NOMO-1 treated with dmso at 0.1 percent for 144 hours (cell line): ENCODE results near the gene PCMTD2.

Source experiments
- DNase-seq: peaks from one replicate; lab custom pipeline; 2025; ENCODE audit not compliant: unreplicated experiment; lab: John Stamatoyannopoulos, UW

The PCMTD2 gene

DNA sequence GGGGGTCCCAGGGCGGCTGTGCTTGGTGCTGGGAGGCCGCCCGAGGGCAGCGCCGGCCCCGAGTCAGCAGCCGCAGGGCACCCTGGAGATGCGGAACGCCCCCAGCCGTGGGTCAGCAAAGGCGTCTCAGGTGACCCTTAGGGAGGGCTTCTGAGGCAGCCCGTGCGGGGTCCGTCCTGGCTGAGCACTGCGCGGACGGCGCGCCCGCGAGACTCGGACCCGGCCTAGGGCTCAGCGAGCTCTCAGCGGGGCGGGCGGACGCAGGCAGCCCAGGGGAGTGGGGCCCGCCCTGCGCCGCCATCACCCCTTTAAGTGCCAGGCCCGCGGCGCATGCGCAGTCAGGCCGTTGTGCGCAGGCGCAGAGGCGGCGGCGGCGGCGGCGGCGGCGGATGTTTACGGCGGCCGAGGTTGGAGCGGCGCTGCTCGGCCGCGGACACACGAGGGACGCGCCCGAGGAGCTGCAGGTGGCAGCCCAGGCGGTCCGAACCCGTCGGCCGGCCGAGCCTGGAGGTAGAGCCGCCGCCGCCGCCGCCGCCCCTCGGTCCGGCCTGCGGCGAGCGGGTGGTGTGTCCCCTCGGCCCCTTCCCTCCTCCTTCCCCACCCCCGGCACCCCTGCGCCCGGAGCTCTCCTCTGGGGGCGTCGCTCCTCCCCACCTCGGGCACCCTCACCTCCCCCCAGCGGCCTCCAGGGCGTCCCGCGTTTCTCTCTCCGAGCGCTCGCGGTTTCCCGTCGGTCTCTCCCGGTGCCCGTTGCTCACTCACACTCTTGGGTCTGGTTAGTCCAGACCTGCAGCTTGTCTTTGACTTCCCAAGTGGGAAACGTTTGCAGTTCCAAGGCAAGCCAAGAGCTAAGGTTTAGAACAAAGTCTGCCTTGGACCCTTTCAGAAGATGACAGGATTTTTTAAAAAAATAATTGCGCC, at the start of gene PCMTD2:
Gene PCMTD2 (plus strand): TSS at position 388 of the 921 bp plus-strand sequence. CDS start 4,218 bp downstream, outside the sequence.
- DNase-seq: peak; percentile 79

DNA sequence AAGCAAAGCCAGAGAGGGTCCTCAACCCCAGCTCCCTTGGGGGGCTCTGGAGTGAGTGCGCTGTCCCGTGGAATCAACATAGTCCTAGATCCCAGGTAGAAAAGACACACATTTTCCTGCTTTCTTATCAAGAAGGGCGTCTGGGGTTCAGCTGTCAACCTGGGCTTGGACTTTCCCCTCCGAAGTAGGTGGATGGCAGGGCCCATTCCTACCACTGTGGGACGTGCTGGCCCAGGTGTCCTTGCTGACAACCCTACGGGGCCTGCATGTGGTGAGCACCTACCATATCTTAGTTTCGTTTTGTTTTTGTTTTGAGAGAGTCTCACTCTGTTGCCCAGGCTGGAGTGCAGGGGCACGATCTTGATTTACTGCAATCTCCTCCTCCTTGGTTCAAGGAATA, 48.9 kb upstream of the PCMTD2 start:
- no peak for DNase-seq

DNA sequence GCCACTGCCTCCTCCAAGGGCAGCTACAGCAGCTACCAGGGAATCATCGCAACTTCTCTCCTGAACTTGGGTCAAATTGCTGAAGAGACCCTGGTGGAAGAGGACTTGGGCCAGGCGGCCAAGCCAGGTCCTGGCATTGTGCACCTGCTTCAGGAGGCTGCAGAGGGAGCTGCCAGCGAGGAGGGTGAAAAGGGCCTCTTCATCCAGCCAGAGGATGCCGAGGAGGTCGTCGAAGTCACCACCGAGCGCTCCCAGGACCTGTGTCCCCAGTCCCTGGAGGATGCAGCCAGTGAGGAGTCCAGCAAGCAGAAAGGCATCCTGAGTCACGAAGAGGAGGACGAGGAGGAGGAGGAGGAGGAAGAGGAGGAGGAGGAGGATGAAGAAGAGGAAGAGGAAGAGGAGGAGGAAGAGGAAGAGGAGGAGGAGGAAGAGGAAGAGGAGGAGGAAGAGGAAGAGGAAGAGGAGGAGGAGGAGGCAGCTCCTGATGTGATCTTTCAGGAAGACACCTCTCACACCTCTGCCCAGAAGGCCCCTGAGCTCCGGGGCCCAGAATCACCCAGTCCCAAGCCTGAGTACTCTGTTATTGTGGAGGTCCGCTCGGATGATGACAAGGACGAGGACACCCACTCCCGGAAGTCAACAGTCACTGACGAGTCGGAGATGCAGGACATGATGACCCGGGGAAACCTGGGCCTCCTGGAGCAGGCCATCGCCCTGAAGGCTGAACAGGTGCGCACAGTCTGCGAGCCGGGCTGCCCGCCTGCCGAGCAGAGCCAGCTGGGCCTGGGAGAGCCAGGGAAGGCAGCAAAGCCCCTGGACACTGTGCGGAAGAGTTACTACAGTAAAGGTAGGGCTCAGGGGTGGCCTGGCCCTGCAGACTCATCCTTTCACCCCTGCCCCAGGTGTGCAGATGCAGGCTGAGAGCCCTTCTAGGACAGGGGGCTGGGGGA, 47.6 kb upstream of the PCMTD2 start:
- no peak for DNase-seq

DNA sequence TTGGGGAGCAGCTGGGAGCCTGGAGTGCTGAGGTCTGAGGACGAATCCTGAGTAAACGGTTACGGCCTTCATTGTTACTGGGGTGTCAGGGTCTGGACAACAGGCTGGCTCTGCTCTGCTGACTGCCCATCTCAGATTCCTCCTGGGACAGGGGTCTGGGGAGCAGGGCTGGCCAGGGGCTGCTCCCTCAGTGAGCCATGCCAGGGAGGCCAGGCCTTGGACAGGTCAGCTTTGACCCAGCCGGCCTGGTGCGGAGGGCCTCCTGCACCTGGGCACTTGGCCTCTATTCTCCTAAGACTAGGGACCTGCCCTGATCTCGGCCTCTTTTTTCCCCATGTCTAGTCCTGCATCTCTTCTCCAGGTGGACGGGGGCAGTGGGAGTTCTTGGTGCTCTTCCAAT, 46.4 kb upstream of the PCMTD2 start:
- no peak for DNase-seq

DNA sequence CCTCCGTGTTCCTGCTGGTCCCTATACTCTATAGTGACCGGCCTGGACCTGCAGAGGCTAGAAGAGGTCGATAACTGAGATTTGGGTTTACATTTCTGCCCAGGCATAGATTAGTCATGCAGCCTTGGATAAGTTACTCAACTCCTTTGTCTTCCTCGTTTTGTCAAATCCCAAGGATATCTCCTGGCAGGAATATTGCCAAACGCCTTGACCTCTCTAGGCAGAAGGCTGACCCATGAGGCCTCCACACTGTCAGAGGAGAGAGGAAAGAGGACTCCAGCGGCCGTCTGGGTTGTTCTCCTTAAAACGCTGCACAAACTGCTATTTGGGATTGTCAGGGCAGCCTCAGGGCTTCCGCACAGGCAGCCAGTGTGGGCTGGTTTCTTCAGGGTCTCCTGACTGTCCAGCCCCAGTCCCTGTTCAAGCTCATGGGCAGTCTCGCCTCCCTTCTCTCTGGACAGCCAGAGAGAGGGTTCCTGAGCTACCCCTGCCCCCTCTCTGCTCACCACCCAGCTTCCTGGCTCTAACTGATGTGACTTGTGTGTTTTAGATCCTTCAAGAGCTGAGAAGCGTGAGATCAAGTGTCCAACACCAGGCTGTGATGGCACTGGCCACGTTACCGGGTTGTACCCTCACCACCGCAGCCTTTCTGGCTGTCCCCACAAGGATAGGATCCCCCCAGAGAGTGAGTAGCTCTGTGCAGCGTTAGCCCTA, 44.7 kb upstream of the PCMTD2 start:
- no peak for DNase-seq

DNA sequence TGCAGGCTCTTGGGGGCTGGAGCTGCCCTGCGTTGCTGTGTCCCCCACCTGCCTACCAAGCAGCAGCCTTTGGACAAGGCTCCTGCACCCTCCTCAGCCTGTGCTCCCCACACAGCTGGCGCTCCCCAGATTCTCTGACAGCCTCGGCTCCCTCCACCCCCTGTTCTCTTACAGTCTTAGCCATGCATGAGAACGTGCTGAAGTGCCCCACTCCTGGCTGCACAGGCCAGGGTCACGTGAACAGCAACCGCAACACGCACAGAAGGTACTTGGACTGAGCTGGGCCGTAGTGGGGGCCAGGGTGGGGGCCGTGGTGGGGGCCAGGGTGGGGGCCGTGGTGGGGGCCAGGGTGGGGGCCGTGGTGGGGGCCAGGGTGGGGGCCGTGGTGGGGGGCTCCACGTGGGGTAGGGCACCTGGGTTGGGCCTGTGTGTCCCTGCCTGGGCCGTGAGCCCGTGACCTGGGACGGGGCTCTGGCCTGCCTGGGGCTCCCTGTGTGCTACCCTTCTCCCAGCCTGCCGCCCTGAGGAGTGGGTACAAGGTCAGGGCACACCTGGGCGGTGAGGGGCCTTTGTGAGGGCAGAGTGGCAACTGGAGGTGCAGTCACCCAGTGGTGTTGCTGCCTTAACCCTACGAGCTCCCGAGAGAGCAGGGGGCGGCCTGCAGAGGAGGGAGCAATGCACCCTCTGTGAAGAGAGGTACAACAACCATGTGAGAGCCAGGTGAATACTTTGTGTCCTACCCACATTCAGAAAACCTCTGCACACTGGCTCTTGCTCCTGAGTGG, 43.5 kb upstream of the PCMTD2 start:
- no peak for DNase-seq

DNA sequence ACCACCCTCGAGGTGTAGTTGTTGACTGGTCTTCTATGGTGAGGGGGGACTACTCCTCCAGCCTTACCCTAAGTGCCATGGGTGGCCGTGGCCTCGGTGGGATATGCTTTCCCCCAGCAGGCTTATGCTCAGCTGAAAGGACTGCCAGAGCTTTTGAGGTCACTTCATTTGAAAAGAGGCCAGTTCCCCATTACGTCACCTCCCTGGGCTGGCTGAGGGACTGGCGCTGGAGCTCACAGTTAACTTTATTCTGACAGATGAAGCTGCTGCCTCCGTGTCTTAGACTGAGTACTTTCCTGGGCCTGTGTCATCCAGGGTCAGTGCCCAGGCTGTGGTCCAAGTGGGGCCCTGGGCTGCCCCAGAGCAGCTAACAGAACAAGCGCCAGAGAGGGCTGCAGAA, 42.8 kb upstream of the PCMTD2 start:
- no peak for DNase-seq

DNA sequence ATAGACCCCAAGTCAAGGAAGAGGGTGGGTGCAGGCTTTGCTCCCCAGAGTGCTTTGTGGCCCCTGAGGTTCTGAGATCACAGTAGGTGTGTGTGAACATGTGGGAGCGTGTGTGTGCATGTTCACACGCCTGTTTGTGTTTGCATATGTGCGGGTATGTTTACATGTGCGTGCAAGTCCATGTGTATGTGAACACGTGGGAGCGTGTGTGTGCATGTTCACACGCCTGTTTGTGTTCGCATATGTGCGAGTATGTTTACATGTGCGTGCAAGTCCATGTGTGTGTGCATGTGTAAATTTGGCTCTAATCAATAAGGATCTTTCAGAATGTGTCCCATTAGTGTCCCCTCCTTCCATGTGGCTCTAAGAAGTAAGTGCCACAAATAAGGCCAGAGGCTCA, 41.4 kb upstream of the PCMTD2 start:
- no peak for DNase-seq

DNA sequence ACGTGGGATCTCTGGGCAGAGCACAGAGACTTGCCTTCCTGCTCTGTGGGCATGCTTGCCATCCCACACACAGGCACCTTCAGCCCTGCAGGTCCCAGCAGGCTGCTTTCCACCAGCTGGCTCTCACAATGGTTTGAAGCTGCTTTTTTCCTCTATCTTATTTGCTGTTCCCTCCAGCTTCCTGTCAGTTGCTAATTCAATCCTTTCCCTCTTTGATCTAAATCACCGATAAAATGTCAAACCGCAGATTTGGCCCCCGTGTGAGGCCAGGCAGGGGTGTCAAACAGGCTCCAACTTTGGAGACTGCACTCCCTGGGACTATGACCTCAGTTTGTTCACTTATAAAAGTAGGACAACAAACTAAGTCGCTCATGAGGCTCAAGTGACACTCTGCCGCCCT, 40.6 kb upstream of the PCMTD2 start:
- no peak for DNase-seq

DNA sequence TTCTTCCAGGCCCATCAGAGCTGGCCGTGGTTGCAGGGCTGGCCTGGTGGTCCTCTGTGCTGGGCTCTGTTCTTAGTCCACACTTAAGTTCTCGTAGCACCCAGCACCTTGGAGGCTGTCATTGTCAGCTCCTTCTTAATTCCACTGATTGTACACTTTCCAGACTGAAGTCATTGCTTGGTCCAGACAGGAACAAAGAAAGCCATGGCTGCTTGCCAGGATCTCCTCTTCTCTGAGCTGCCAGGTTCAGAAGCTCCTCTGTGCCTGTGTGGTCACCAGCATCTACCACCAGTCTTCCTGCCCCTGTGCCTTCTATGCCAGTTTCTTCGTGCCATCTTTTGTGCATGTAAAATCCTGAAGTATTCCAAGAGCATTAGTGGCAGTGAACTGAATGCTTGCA, 39.5 kb upstream of the PCMTD2 start:
- no peak for DNase-seq

DNA sequence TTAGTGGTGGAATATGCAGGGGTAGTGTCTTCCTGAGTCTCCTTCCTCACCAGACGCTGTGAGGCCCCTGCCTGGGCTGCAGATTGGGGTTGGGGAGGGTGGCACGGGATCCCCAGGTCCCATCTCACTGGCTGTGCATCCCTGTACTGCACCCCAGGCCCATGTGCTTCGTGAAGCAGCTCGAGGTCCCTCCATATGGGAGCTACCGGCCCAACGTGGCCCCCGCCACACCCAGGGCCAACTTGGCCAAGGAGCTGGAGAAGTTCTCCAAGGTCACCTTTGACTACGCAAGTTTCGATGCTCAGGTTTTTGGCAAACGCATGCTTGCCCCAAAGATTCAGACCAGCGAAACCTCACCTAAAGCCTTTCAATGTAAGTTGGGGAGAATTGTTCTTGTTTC, 38.6 kb upstream of the PCMTD2 start:
- no peak for DNase-seq

DNA sequence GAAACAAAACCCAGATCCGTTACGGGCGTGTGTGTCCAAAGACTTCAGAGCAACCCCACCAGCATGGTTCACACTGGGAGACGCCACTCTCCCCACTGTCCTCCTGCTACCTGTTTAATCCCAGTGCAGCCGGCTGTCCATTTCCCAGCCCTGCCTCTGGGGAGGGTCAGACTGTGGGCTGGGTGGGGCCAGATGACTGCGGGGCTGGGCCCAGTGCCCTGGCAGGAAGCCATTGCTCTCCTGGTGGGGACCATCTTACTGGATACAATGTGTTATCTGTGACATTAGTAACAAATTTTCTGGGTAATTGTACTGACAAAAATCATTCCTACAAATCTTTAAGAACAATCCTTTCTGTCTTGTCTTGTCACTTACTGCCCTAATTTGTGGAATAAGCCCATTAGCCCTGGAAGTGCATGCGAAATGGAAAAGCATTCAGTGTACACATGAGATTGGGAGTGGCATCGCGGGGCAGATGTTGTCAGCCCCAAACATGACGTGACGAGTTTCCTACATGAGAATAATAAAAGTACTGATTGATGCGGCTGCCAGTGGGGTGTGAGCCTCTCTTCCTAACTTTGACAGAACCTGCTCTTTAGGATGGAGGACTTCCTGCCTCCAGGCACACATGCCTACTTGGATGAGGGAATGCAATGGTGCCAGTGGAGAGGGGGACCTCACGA, 37.9 kb upstream of the PCMTD2 start:
- DNase-seq: no peak

DNA sequence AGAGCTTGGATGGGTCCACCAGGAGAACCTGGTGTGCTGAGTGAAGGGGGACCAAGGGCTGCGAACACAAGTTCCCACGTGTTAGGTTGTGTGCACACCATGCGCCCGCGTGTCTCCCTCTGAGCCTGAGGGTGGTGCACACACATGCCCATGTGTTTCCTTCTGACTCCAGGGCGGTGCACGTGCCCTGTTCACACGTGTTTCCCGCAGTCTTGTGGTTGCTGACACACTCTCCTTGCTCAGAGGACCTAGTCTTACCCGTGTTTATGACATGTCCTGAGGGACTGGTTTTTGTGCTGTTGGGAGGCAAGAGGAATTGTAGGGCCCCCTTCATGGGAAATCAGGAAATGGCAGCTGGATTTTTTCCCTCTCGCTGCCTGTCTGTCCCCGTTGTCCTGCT, 36.3 kb upstream of the PCMTD2 start:
- DNase-seq: no peak

DNA sequence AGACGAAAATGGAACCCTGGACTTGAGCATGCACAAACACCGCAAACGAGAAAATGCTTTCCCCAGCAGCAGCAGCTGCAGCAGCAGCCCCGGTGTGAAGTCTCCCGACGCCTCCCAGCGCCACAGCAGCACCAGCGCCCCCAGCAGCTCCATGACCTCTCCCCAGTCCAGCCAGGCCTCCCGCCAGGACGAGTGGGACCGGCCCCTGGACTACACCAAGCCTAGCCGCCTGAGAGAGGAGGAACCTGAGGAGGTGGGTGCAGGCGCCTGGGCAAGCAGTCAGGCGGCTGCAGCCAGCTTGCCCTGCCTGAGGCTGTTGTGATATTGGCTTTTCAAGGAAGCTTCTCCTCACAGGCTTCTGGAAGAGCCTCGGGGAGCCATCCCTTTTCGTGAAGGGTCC, 35.8 kb upstream of the PCMTD2 start:
- DNase-seq: no peak

DNA sequence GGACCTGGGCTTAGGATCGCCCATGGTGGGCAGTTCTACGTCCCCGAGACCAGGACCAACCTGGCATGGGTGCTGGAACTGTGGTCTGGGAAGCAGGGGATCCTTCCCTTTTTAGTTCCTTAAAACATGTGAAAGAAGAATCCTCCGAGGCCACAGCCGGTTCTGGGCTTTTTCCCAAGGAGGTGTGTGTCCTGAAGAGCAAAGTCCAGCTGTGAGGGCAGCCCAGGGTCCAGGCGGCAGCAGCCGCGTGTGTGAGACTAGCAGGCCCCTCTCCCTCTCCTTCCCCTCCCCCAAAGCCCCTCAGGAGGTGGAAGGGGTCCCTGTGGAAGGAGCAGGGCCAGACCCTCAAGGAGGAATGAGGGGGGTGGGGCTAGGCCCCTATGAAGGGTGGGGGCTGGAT, 35.1 kb upstream of the PCMTD2 start:
- DNase-seq: no peak

DNA sequence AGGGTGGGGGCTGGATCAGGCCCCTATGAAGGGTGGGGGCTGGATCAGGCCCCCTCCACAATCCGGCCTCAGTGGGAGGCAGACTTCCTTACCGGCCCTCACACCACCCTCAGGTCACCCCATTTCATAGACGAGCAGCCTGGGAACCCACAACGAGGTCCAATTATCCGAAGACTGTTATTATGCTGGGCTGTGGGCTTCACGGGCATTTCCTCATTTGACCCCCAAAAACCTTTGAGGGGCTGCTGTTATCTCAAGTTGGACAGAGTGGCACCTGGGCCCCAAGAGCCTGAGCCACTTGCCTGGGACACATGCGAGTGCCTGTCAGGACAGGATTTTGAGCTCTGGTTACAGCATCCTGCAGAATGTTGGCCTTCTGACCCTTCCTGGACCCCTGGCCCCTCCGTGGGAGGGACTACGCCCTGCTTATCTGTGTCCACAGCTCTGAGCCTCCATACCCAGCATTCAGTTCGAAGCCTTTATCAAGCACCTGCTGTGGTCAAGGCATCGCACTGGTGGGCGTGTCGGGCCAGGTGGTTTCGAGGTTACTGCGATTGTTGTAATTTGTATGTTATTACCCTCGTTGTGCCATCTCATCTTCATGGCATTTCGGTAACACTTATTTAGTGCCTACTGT, 34.5 kb upstream of the PCMTD2 start:
- no peak for DNase-seq

DNA sequence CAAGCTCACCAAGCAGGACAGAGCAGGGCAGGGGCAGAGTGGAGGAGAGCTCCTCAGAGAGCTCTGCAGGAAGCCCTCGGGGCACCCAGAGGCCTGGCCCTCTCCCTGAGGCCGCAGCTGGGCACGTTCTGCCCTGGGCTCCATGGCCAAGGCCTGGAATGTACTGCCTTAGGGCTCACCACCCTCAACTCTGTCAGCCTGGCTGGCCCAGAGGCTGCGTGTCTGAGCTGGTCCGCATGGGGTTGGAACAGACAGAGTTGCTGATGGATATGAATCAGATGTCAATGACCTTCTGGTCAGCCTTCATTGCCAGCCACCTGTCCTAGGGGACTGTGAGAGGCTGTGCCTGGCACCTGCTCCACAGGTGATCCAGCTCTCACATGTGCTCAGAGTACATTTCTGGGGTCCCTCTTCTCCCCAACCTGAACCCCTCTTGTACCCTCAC, 33.2 kb upstream of the PCMTD2 start:
- no peak for DNase-seq

DNA sequence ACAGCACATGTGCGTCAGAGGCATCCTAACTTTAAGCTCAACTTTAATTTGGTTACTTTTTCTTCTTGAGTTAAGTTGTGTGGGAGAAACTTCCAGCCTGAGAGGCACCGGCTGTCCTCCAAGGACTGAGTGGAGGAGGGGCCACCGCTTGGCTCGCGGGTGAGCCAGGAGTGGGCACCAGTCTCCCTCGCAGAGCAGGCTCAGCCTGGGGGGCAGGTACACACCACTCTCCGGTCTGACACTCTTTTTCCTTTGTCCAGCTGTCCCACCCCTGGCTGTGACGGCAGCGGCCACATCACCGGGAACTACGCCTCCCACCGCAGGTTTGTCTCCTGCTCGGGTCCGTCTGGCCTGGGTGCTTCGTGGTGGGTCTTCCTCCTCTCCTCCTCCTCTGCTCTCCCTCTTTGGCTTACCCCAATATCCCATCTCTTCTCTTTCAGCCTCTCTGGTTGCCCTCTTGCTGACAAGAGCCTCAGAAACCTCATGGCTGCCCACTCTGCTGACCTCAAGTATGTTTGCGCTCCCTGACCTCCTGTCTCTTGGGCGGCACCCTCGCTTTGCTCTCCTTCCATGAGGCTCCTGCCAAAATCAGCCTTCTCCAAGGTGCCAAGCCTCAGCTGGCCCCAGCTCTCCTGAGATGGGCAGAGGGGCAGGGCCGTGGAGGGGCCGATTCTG, 32.6 kb upstream of the PCMTD2 start:
- DNase-seq: no peak
